Hematopoietic multipotent progenitor cell treated with erythropoietin and hydrocortisone succinate and interleukin-3 and kit ligand, for 17 days (in vitro differentiated cells): ENCODE results near the gene DRC1.

Source experiments
- DNase-seq: peaks from one replicate; pipeline ENCODE4 v3.0.0-alpha.2; 2015; ENCODE audit warnings: low spot score

DRC1 gene

DNA sequence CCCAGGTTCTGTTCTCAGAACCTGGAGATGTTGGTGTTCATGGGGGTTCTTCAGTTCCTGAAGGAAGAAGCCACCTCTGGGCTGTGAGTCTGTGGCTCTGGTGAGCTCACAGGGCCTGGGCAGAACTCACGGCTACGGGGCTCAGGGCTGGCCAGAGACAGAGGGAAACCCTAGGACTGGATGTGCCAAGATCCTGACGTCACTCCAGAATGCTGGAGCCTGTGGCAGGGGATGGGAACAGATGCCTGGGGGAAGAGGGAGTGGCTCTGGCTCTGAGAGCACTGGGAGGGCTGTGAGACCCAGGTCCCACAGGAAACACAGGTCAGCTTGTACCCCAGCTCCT is 76.2 kb downstream of the DRC1 start, which contains the start of gene OTOF:
Gene OTOF, minus strand, starts transcription at position 214 of the 343 bp plus-strand sequence.
- DNase-seq, result no peak

DNA sequence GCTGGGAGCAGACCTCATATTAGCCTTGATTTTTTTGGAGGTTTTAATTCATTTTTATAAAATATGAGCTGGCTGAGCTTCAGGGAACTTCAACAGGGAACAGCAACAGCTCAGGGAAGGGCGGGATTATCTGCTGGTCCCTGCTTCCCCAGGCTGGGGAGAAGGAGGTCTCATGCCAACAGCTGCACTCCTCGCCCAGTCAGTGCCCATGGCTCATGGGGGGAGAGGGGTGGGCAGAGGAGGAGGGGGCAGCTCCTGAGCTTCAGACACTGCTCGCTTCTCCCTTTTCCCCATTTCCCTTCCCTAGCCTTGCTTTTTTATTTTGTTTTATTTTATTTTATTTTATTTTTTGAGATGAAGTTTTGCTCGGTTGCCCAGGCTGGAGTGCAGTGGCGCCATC is 76.6 kb downstream of the DRC1 start:
- DNase-seq, result no peak

DNA sequence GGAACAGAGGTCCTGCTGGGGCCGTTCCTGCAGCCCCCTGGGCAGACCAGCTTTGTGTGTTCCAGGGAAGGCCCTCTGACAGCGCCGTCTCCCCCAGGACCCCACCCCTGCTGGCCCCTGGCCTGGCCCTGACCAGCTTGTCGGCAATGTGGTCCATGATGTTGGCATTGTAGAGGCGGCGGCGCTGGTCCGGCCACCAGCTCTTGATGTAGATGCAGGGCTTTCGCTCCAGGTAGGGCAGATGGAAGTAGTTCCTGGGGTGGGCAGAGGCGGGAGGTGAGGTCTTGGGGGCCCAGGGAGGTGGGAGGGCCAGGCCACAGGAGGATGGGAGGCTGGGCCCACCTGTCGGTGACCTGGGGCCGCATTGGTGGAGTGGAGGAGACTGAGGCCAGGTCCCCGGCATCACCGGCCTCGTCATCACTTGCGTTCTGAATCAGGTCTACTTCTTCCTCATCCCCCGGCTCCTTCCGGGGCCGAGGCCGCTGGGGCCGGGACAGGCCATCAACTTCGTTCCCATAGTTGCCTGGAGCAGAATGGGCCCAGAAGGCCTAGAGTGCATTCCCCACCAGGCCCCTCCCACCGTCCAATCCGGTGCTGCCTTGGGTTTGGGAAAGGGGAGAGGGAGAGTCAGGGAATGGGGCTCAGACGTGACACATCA is 77.5 kb downstream of the DRC1 start:
- no peak for DNase-seq

DNA sequence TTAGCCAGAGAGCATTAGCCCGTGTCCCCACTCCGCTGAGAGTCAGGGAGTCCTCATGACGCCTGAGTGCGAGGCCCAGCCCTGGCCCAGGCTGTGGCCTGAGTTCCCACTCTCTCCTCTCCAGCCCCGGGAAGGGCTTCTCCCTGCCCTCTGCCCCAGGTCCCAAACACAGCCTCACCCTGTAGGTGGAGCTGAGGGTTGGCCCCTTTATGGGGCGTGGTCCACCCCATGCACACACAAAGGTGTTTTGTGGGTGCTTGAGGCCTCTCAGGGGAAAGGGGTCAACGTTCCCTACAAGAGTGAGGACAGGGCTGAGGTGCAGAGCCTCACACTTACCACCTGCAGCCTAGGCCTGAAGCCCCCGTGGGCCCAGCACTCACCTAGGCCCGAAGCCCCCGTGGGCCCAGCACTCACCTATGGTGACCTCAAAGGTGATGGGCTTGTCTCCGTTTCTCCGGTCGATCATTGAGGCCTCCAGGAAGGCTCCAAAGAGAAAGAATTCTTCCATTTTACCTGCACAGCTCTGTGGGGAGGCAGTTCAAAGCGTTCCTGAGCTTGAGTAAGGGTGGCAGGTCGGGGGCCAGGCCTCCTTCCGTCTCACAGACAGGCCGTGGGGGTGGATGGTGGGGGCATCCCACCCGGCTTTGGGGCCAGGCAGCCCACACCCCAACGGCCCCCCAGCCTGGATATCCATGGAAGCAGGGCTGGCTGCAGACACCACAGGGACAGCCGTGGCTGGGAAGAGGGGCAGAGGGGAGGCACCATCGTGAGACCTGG is 78.3 kb downstream of the DRC1 start:
- DNase-seq, result no peak

DNA sequence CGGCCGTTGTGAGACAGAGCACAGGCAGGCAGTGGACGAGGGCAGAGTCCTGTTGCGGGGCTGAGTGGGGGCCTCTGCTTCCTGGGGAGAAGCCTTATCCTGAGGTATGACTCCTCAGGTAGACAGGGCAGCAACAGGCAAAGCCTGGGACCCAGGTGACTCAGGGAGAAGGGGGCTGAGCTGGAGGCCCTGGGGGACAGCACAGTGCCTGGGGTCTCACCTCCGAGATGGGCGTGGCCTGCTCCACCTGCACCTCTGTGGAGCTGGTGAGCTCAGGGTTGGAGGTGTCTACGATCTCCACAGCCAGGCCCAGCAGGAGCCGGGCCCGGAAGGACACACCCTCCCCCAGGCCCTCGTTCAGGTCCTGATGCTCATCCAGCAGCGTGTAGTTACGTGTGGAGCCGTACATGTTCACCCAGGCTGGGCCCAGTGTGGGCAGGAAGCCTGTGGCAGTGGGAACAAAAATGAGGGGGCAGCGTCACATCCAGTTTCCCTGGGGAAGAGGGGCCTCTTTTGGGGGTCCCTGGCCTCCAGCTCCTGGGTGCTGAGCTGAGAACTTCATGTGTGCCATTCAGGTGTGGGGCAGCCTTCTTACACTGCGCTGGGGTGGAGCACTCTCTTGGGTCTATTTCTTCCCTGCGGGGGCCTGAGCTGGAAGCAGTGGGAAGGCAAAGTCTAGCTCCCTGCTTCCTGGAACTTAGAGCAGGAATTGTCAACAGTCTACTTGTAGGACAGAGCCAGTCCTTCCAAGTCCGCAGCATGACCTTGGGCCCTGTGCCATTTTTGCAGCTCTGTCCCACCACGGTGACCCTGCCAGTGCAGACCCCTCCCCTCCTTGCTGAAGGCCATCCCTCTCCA is 79.1 kb downstream of the DRC1 start:
- no peak for DNase-seq

DNA sequence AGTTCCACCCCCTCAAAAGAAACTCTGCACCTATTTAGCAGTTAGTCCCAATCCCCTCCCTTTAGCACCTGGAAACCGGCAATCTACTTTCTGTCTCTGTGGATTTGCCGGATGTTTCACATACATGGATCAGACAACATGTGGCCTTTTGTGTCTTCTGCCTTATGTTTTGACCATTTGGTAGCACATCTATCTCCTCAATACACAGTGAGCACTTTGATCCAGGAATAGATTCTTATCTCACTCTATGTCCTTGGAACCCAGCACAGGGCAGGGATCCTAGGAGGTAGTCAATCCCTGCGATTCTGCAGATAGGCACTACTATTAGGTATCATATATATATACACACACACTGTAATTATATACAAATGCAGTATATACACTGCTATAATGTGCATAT is 80.0 kb downstream of the DRC1 start:
- no peak for DNase-seq

DNA sequence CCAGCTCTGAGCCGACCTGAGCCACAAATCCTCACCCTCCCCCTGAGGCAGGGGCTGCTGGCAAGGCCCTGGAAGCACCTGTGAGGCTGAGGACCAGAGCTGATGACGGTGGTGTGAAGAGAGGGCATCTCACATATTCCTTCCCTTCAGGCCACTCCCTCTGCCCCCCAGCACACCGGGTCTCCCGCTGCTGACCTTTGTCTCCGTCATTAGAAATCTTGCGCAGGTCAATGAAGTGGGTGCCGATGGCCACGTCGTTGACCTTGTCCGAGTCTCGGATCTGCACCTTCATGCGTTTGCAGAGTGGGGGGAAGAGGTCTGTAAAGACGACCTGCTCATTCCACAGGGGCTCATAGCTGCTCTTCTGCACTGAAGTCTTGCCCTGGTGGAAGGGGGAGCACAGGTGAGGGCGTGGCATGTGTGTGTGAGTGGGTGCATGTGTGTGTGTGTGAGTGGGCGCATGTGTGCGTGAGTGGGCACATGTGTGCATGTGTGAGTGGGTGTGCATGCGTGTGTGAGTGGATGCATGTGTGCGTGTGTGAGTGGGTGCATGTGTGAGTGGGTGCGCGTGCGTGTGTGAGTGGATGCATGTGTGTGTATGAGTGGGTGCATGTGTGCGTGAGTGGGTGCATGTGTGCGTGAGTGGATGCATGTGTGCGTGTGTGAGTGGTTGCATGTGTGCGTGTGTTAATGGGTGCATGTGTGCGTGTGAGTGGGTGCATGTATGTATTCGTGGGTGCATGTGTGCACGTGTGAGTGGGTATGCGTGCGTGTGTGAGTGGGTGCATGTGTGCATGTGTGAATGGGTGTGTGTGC is 80.7 kb downstream of the DRC1 start:
- DNase-seq, result no peak

DNA sequence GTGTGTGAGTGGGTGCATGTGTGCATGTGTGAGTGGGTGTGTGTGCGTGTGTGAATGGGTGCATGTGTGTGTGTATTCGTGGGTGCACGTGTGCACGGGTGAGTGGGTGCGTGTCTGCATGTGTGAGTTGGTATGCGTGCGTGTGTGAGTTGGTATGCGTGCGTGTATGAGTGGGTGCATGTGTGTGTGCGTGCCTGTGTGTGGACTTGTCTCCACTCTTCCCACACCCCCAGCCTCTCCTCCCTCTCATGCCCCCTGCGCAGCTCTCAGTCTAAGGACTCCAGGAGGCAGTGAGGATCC is 81.3 kb downstream of the DRC1 start:
- no peak for DNase-seq

DNA sequence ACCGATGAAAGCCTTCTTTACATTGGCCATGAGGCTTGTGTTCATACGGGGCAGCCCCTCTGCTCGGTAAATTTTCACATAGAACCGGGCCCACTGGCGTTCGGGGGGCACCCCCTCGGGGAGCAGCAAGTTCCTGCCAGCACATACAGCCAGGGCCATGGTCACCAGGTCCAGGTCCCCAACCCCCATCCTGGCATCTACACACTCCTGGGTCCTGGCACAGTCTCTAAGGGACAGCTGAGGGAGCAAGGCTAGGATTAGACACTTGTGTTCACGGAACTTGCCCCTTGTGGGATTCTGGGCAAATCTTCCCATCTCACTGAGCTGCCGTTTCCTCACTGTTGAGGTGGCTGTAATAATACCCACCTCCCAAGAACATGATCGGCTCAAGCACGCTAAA is 81.8 kb downstream of the DRC1 start:
- DNase-seq, result no peak

DNA sequence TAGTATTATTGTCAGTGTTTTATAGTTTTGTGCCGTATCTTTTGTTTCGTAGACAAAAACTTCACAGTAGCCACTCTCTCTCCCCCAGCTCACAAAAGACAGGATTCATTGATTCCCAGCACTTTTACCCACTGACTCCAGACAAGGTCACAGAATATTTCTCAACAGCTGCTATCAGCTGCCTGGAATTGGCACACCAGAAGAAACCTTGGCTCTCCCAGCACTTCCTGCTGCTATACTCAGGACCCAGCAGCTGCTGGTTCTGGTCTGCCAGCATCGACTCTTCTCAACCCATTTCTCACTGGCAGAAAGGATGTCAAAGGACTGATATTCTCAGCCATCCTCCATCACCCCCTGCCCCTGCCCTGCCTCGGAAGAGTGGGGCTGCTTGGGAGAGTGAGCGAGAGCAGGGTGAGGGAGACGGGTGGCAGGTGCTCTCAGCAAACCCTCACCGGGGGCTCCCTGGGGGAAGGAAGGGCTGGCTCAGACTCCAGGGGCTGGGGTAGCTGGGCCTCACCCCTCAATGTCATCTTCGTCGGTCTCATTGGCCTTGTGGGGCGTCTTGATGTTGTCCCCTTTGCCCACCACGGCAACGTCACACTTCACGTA is 82.3 kb downstream of the DRC1 start:
- no peak for DNase-seq

DNA sequence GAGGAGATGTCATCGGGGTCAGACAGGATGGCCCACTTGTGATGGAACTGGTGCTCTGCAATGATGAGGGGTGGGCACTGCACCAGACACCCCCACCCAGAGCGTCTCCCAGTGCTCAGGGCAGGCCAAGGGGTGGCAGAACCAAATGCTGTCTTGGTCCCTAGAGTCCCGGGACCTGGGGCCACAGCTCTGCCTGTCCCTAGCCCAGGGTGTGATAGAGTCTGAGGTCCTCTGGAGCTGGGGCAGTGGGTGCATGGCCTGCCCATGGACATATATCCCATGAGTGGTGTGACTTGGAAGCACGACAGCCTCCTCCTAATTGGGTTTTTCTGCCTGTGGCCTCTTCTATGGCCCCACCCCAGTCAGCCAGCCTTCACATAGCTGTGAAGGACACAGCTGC is 82.9 kb downstream of the DRC1 start:
- no peak for DNase-seq

DNA sequence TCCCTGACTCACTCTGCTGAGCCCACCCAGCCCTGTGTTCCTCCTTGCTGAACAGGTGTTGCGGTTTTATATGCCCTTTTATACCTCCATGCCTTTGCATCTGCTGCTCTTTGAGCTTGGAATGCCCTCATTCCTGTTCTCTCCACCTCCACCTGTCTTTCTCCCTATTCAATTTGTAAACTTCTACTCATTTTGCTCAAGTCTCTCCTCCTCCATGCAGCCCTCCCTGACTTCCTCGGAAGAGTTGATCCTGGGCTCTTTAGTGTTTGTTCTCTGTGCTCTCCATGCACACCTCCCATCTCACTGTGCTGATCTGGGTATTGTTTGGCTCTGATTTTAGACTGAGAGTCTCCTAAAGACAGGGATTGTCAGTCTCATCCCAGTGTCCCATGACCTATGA is 83.4 kb downstream of the DRC1 start:
- DNase-seq, result no peak

DNA sequence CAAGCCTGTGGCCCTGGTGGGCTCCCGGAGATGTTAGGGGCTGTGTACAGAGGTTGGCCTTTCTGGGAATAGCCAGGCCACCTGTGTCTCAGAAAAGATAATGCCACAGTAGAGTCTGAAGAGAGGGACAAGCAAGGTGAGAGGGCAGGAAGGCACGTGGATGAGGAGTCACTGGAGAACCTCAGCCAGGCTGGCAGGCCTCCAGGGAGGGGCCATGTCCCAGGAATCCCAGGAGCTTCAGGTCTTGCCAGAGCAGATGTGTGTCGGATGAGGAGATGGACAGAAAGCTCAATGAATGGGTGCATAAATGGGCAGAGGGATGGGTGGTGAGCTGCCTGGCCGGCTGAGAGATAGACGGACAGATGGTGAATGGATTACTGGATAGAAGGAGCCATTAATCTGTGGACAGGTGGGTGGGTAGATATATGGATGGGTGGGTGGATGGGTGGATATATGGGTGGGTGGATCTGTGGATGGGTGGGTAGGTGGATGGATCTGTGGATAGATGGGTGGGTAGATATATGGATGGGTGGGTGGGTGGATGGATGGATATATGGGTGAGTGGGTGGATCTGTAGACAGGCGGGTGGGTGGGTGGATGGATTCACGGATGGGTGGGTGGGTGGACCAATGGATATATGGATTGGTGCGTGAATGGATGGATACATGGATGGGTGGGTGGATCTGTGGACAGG is 84.2 kb downstream of the DRC1 start:
- DNase-seq, result no peak

DNA sequence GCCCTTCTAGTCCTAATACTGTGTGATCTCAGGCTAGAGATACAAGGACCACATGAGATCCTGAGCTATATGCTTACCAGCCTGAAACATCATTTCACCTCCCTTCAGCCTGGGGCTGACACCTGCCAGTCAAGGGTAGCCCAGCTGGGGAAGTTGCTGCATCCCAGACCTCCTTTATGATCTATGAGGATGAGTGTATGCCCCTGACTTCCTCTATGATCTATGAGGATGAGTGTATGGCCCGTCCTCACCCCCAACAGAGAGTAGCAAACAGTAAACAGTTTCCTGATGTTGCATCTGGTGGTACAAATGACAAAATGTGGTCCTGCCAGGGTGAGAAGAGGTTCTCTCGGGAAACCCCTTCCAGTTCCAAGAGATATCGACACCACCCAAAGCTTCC is 85.1 kb downstream of the DRC1 start:
- DNase-seq, result no peak

DNA sequence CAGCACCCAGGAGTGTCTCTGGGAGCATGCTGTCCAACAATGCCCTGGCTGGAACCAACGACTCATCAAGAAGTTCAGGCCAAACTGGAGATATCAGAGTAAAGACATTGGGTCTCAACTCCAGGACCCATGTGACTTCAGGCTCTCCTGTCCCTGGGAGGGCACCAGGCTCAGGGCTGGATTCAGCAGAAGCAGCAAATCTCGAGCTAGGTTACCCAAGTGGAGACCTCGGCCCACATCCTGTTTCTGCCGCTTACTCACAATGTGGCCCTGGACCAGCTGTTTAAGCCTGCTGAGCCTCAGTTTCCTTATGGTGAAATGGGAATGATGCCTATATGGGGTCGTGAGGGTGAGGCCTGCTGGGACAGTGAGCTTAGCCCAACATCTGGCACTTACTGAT is 85.5 kb downstream of the DRC1 start:
- no peak for DNase-seq

DNA sequence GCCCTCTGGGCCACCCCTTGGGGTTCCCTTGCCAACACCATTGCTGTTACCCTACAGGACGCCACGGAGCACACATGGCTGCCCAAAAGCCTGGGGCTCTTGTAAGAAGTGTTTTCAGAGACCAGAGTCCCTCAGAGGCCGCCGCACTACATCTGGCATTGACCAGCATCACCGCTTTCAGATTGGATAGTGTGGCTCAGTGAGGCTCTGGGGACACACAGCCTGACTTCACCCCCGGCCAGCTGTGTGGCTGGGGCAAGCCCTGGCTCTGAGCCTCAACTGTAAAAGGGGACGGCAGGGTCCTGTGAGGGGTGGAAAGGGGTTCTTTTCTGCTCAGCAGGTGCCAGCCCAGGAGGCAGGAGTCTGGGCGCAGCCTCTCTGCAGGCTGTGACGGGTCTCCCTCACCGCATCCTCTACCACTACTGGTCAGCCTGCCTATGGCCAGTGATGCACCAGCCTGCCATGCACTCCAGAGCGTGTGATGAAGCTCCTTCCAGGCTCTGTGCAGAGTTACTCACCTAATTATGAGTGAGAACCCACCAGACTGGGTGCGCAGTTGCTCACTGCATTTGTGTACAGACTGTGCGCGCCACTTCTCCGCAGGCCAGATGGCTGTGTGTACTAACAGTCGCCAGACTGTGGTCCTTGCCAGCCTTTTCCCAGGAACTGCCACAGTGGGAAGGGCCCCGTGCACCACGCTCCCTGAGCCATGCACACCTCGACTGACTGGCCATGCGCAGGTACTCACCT is 86.9 kb downstream of the DRC1 start:
- no peak for DNase-seq

DNA sequence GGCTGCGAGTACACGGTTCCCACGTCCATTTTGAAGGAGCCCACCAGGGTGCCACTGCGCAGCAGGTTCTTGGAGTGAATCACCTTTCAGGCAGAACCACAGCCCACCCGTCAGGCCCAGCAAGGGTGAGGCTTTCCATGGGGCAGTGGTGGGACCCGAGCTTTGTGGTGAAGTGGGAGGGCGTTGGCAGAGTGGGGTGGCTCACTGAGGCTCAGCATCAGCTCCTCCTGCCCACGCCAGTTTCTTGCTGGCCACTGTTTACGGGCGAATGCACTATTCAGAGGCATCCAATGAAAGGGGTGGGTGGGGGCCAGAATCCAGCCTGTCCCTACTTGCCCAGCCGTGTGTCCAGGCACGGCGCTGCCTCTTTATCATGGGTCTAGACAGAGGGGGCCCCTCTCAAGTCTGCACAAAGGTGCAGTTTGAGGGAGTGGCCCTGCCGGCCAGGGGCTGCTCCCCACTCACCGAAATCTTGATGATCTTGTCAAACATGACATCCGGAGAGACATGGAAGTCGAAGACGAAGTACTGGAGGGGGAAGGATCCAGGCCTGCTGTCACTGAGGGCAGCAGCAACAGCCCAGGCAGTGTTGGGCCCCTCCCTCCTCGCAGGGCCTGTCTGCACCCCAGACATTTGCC is 87.6 kb downstream of the DRC1 start:
- no peak for DNase-seq

DNA sequence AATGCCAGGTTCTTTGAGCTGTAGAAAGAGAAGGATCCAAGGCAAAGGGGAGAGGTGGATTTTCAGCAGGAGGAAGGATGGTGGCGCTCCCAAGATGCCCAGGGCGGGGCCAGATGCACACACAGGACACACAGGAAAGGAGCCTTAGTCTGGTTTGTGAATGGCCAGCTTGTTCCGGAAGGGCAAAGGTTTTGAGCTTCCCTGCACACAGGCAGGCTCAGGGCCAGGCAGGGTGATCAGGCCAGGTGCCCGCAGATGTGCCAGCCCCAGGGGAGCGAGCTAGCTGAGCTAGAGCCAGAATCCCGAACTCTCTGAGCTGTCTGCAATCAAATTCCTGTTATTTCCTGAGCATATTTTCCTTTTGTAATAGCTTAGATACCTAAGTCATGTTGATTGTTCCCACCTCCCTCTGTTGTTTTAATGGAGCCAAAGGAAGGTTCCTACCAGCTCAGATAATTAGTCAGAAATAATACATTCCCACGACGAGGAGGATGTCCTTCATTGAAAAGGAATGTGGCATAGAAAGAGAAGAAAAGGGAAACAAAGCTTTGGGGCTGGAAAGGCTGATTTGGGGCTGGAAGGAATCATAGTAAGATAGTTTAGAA is 89.9 kb downstream of the DRC1 start:
- no peak for DNase-seq

DNA sequence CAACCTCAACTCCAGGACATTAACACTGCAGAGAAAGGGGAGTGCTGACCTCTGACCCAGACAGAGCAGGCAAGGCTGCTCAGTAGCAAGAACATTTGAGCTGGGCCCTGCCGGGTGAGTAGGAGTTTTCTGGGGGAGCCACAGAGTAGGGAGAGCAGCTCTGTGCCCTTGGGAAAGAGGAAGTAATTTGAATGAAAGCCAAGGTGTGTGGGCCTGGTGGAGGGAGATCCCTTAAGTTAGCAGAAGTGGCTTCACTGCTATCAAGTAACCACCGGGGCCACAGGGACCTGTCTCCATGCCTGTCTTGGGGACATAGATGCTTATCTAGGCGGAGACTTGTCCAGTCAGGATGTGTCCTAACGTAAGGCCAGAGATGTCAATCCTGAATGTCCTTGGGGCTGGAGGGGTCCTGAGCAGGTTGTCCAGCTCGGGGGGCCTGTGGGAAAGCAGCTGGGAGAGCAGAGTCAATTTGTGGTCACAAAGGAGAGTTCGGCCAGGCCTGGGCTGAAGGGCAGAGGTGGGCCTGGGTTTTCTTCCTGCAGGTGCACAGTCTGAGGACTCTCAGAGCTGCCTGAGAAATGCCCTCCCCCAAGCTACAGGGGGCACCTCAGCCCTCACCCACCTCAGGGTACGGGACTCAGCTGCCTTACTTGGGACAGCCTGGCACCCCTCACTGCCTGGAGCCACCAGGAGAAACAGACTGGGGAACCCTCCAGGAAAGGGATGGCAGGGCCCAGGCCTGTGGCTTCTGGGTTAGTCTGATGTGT is 91.2 kb downstream of the DRC1 start:
- DNase-seq, result no peak
